Neural cell (in vitro differentiated cells): Measurements from ENCODE around the gene ZC3H8. TPM values are rescaled to one million over a fixed set of nuclear protein-coding genes. Genes with fewer than 3 reads are reported as not detected.

ENCODE experiments used
- H2AFZ ChIP-seq: fragments of 200-600, 300-800 bp; sonication (generic), shearing (Covaris generic); 2 replicates; pipeline ENCODE4 v1.6.0; 2014; ENCODE audit warnings: low read depth, mild to moderate bottlenecking, antibody characterized with exemption, low read length, moderate library complexity
- H3F3A ChIP-seq: fragments of 200-600 bp; shearing (Covaris generic); 2 replicates; pipeline ENCODE4 v1.6.1; 2016; ENCODE audit warnings: mild to moderate bottlenecking, moderate library complexity, mixed read lengths, antibody characterized with exemption, low read length; ENCODE audit not compliant: insufficient read depth, poor library complexity, severe bottlenecking
- H3K27ac ChIP-seq: fragments of 200-600, 300-800 bp; sonication (generic), shearing (Covaris generic); 2 replicates; pipeline ENCODE4 v1.5.1; 2014; ENCODE audit warnings: mild to moderate bottlenecking, low read length, moderate library complexity
- H3K27me3 ChIP-seq: fragments of 300-800, 200-600 bp; sonication (generic), shearing (Covaris generic); 2 replicates; pipeline ENCODE4 v1.6.0; 2014; ENCODE audit warnings: mild to moderate bottlenecking, low read depth, low read length, moderate library complexity; ENCODE audit not compliant: insufficient read depth
- H3K36me3 ChIP-seq: fragments of 300-800, 200-600 bp; sonication (generic), shearing (Covaris generic); 2 replicates; pipeline ENCODE4 v1.5.1; 2014; ENCODE audit warnings: mild to moderate bottlenecking, antibody characterized with exemption, low read length, moderate library complexity; ENCODE audit not compliant: insufficient read depth
- H3K4me2 ChIP-seq: fragments of 300-800, 200-600 bp; sonication (generic), shearing (Covaris generic); 2 replicates; pipeline ENCODE4 v1.6.0; 2014; ENCODE audit warnings: mild to moderate bottlenecking, low read length
- H3K4me3 ChIP-seq: fragments of 300-800, 200-600 bp; sonication (generic), shearing (Covaris generic); 2 replicates; pipeline ENCODE4 v1.5.1; 2014; ENCODE audit warnings: mild to moderate bottlenecking, low read length, moderate library complexity
- H3K79me2 ChIP-seq: fragments of 200-600 bp; shearing (Covaris generic); replicated peaks from 2 replicates; pipeline ENCODE4 v1.6.0; 2014; ENCODE audit warnings: mild to moderate bottlenecking, low read length, moderate library complexity; ENCODE audit not compliant: insufficient read depth
- H3K9ac ChIP-seq: fragments of 300-800, 200-600 bp; sonication (generic), shearing (Covaris generic); 2 replicates; pipeline ENCODE4 v1.6.1; 2016; ENCODE audit warnings: mild to moderate bottlenecking, low read length, mixed read lengths
- H3K9me2 ChIP-seq: fragments of 200-600 bp; shearing (Covaris generic); 2 replicates; pipeline ENCODE4 v1.6.1; 2016; ENCODE audit warnings: mild to moderate bottlenecking, low read length, mixed read lengths; ENCODE audit not compliant: insufficient read depth
- H3K9me3 ChIP-seq: fragments of 200-600, 300-800 bp; sonication (generic), shearing (Covaris generic); 2 replicates; pipeline ENCODE4 v1.6.1; 2016; ENCODE audit warnings: mild to moderate bottlenecking, mixed run types, low read length, moderate library complexity, mixed read lengths
- H4K20me1 ChIP-seq: fragments of 200-600 bp; shearing (Covaris generic); 2 replicates; pipeline ENCODE4 v1.6.1; 2016; ENCODE audit warnings: mild to moderate bottlenecking, mixed run types; ENCODE audit not compliant: insufficient read depth
- CTCF ChIP-seq: fragments of 450-650 bp; IDR thresholded peaks from 2 replicates; pipeline ENCODE4 v1.5.1; 2014; ENCODE audit warnings: antibody characterized with exemption, mild to moderate bottlenecking, moderate library complexity; ENCODE audit not compliant: poor library complexity, severe bottlenecking
- EP300 ChIP-seq: fragments of 450-650 bp; conservative IDR thresholded peaks from 2 replicates; pipeline ENCODE4 v1.6.1; 2014; ENCODE audit warnings: antibody characterized with exemption, mild to moderate bottlenecking, moderate library complexity; ENCODE audit not compliant: poor library complexity, severe bottlenecking
- EZH2 ChIP-seq: fragments of 200-600, 300-800 bp; shearing (Covaris generic), sonication (generic); IDR thresholded peaks from 2 replicates; pipeline ENCODE4 v1.6.1; 2014; ENCODE audit warnings: antibody characterized with exemption, low read length, borderline replicate concordance, mild to moderate bottlenecking; ENCODE audit not compliant: insufficient read depth, poor library complexity, severe bottlenecking
- MXI1 ChIP-seq: fragments of 450-650 bp; conservative IDR thresholded peaks from 2 replicates; pipeline ENCODE4 v1.6.1; 2014; ENCODE audit warnings: antibody characterized with exemption, mild to moderate bottlenecking; ENCODE audit not compliant: poor library complexity, severe bottlenecking
- POLR2AphosphoS5 ChIP-seq: IDR thresholded peaks from 2 replicates; pipeline ENCODE4 v1.6.1; 2012
- RAD21 ChIP-seq: fragments of 450-650 bp; conservative IDR thresholded peaks from 2 replicates; pipeline ENCODE4 v1.6.1; 2014; ENCODE audit warnings: antibody characterized with exemption, mild to moderate bottlenecking, moderate library complexity
- SMC3 ChIP-seq: fragments of 450-650 bp; conservative IDR thresholded peaks from 2 replicates; pipeline ENCODE4 v1.6.1; 2014; ENCODE audit warnings: antibody characterized with exemption, mild to moderate bottlenecking, moderate library complexity; ENCODE audit not compliant: poor library complexity
- TAF1 ChIP-seq: IDR thresholded peaks from 2 replicates; pipeline ENCODE4 v1.6.1; 2012; ENCODE audit warnings: low read depth
- polyA plus RNA-seq: library from polyadenylated mRNA; depleted of rRNA; stranded (reverse); fragments of >200 nt; gene quantifications from 2 replicates; pipeline ENCODE4 v1.2.3, GENCODE V29; 2014
- TF ChIP-seq, protein P1 (sequence below): IDR thresholded peaks from 2 replicates; pipeline ENCODE4 v1.6.1; 2012; ENCODE audit warnings: borderline replicate concordance

The ZC3H8 gene
- polyA plus RNA-seq, 1 donor from 2014 or later, result 26.5 TPM

- Histone ChIP-seq H3K9ac (no peak overlapping the region), H4K20me1 (no peaks in the 10 kb centered on the region), H3K9me3 (peaks cover 6% of the 10 kb centered on the region), H3K27me3 (no peaks in the 10 kb centered on the region), H3K27ac (no peak overlapping the region), H3K79me2 (no peaks in the 10 kb centered on the region), H2AFZ (no peak overlapping the region), H3F3A (no peaks in the 10 kb centered on the region), H3K9me2 (no peaks in the 10 kb centered on the region), H3K4me3 (no peak overlapping the region), H3K36me3 (peaks cover 5% of the 10 kb centered on the region), H3K4me2 (no peak overlapping the region)
- TF ChIP-seq EP300 (no peak), SMC3 (no peak), MXI1 (no peak), EZH2 (no peak), RAD21 (no peak), POLR2AphosphoS5 (no peak), TAF1 (no peak), CTCF (no peak)
- TF ChIP-seq, protein P1, sequence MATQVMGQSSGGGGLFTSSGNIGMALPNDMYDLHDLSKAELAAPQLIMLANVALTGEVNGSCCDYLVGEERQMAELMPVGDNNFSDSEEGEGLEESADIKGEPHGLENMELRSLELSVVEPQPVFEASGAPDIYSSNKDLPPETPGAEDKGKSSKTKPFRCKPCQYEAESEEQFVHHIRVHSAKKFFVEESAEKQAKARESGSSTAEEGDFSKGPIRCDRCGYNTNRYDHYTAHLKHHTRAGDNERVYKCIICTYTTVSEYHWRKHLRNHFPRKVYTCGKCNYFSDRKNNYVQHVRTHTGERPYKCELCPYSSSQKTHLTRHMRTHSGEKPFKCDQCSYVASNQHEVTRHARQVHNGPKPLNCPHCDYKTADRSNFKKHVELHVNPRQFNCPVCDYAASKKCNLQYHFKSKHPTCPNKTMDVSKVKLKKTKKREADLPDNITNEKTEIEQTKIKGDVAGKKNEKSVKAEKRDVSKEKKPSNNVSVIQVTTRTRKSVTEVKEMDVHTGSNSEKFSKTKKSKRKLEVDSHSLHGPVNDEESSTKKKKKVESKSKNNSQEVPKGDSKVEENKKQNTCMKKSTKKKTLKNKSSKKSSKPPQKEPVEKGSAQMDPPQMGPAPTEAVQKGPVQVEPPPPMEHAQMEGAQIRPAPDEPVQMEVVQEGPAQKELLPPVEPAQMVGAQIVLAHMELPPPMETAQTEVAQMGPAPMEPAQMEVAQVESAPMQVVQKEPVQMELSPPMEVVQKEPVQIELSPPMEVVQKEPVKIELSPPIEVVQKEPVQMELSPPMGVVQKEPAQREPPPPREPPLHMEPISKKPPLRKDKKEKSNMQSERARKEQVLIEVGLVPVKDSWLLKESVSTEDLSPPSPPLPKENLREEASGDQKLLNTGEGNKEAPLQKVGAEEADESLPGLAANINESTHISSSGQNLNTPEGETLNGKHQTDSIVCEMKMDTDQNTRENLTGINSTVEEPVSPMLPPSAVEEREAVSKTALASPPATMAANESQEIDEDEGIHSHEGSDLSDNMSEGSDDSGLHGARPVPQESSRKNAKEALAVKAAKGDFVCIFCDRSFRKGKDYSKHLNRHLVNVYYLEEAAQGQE, result no peak
Observed at GRCh38 chr2:112244854-112245253, 10.0 kb downstream of the ZC3H8 start.

GRCh38 chr2:112243233-112243632 lies 11.6 kb downstream of the ZC3H8 start:
- H3F3A ChIP-seq, result no peaks in the 10 kb centered on the region
- H3K9me2 ChIP-seq, result no peaks in the 10 kb centered on the region
- H3K9me3 ChIP-seq, result peaks cover 6% of the 10 kb centered on the region
- no peak overlapping the region for H2AFZ ChIP-seq
- H3K9ac ChIP-seq, result no peak overlapping the region
- no peaks in the 10 kb centered on the region for H3K27me3 ChIP-seq
- no peaks in the 10 kb centered on the region for H3K79me2 ChIP-seq
- no peak overlapping the region for H3K4me2 ChIP-seq
- TF ChIP-seq EP300, result no peak
- TF ChIP-seq MXI1, result no peak
- TF ChIP-seq RAD21, result no peak
- no peak for TF ChIP-seq CTCF
- no peak for TF ChIP-seq SMC3
- TF ChIP-seq TAF1, result no peak
- TF ChIP-seq, protein P1, result no peak
- no peak for TF ChIP-seq EZH2
- no peak for TF ChIP-seq POLR2AphosphoS5
- no peak overlapping the region for H3K27ac ChIP-seq
- no peak overlapping the region for H3K4me3 ChIP-seq
- H3K36me3 ChIP-seq, result peaks cover 5% of the 10 kb centered on the region
- H4K20me1 ChIP-seq, result no peaks in the 10 kb centered on the region
